GM23338 (cell line): Measurements from ENCODE around the gene SYNPR. TPM values are rescaled to one million over a fixed set of nuclear protein-coding genes. Genes with fewer than 3 reads are reported as not detected.

Source experiments
- ATAC-seq: fragments of 200-7000 bp; cut with Tn5 transposase; 3 replicates; pipeline ENCODE4 v1.9.1; 2020
- DNase-seq: peaks from one replicate; pipeline ENCODE4 v3.0.0-alpha.2; 2015; ENCODE audit warnings: low spot score
- H2AFZ ChIP-seq: fragments of 200-600 bp; sonication (generic); 2 replicates; pipeline ENCODE4 v1.8.0; 2016; ENCODE audit warnings: antibody characterized with exemption, mild to moderate bottlenecking, moderate library complexity
- H3F3A ChIP-seq: fragments of 200-600 bp; sonication (generic); replicated peaks from 2 replicates; pipeline ENCODE4 v1.8.0; 2017; ENCODE audit warnings: antibody characterized with exemption, mixed run types, low read depth
- H3K27ac ChIP-seq: fragments of 200-600 bp; sonication (generic); 2 replicates; pipeline ENCODE4 v1.6.1; 2016; ENCODE audit warnings: low read depth
- H3K27me3 ChIP-seq: fragments of 200-600 bp; sonication (generic); 2 replicates; pipeline ENCODE4 v1.8.0; 2016; ENCODE audit warnings: mild to moderate bottlenecking, mixed run types, moderate library complexity; ENCODE audit not compliant: insufficient read depth
- H3K36me3 ChIP-seq: fragments of 200-600 bp; sonication (generic); 2 replicates; pipeline ENCODE4 v1.8.0; 2016; ENCODE audit warnings: mild to moderate bottlenecking; ENCODE audit not compliant: insufficient read depth
- H3K4me1 ChIP-seq: fragments of 200-600 bp; sonication (generic); 2 replicates; pipeline ENCODE4 v1.8.0; 2016; ENCODE audit warnings: mild to moderate bottlenecking, moderate library complexity; ENCODE audit not compliant: insufficient read depth
- H3K4me2 ChIP-seq: fragments of 200-600 bp; sonication (generic); 2 replicates; pipeline ENCODE4 v1.7.1; 2017; ENCODE audit warnings: mixed run types
- H3K4me3 ChIP-seq: fragments of 200-600 bp; sonication (generic); 2 replicates; pipeline ENCODE4 v1.6.1; 2016; ENCODE audit warnings: mixed run types
- H3K79me2 ChIP-seq: fragments of 200-600 bp; sonication (generic); replicated peaks from 2 replicates; pipeline ENCODE4 v1.8.0; 2017; ENCODE audit warnings: mild to moderate bottlenecking; ENCODE audit not compliant: insufficient read depth
- H3K9me2 ChIP-seq: fragments of 200-600 bp; sonication (generic); 2 replicates; pipeline ENCODE4 v1.8.0; 2017; ENCODE audit not compliant: insufficient read depth
- H4K20me1 ChIP-seq: fragments of 200-600 bp; sonication (generic); replicated peaks from 2 replicates; pipeline ENCODE4 v1.8.0; 2017; ENCODE audit warnings: mild to moderate bottlenecking; ENCODE audit not compliant: insufficient read depth
- H3K27ac Mint-ChIP-seq: 2 replicates; pipeline ENCODE4 v1.8.0; 2020; ENCODE audit warnings: inconsistent platforms, mild to moderate bottlenecking, moderate library complexity, mixed read lengths
- H3K27me3 Mint-ChIP-seq: 3 replicates; pipeline ENCODE4 v1.8.0; 2022; ENCODE audit warnings: low read depth, mild to moderate bottlenecking, moderate library complexity, mixed read lengths, inconsistent platforms; ENCODE audit not compliant: insufficient read depth, poor library complexity
- H3K36me3 Mint-ChIP-seq: 3 replicates; pipeline ENCODE4 v1.8.0; 2021; ENCODE audit warnings: low read depth, mild to moderate bottlenecking, inconsistent platforms, moderate library complexity, mixed read lengths
- H3K4me1 Mint-ChIP-seq: 3 replicates; pipeline ENCODE4 v1.8.0; 2020; ENCODE audit warnings: mild to moderate bottlenecking, inconsistent platforms, mixed read lengths
- H3K4me3 Mint-ChIP-seq: 3 replicates; pipeline ENCODE4 v1.8.0; 2021; ENCODE audit warnings: moderate library complexity, mild to moderate bottlenecking, inconsistent platforms, mixed read lengths
- H3K9me3 Mint-ChIP-seq: 3 replicates; pipeline ENCODE4 v1.8.0; 2020; ENCODE audit warnings: moderate library complexity, mild to moderate bottlenecking, inconsistent platforms, mixed read lengths
- CREB1 ChIP-seq: fragments of 250-450 bp; sonication (Bioruptor Pico); IDR thresholded peaks from 2 replicates; pipeline ENCODE4 v1.5.0; 2020; ENCODE audit warnings: low read depth, mild to moderate bottlenecking, moderate library complexity
- CTCF ChIP-seq, 2 experiments: fragments of 200-600 bp in 1 of 2; sonication (generic) in 1 of 2; conservative IDR thresholded peaks; 2 replicates each; pipeline versions ENCODE4 v1.5.1 to v1.6.1; 2016 to 2017; ENCODE audit warnings: antibody characterized with exemption in 2 of 2, low read depth in 2 of 2, mild to moderate bottlenecking in 2 of 2, moderate library complexity in 1 of 2
- ETS1 ChIP-seq: IDR thresholded peaks from 2 replicates; pipeline ENCODE4 v1.6.1; 2016; ENCODE audit warnings: antibody characterized with exemption
- EZH2 ChIP-seq: fragments of 200-600 bp; sonication (generic); IDR thresholded peaks from one replicate; pipeline ENCODE4 v1.8.0; 2017; ENCODE audit warnings: antibody characterized with exemption, mild to moderate bottlenecking, low read depth; ENCODE audit not compliant: unreplicated experiment
- EZH2phosphoT487 ChIP-seq: fragments of 200-600 bp; sonication (generic); IDR thresholded peaks from one replicate; pipeline ENCODE4 v1.8.1; 2018; ENCODE audit warnings: antibody characterized with exemption; ENCODE audit not compliant: unreplicated experiment
- JUNB ChIP-seq: IDR thresholded peaks from one replicate; pipeline ENCODE4 v1.6.1; 2016; ENCODE audit warnings: antibody characterized with exemption; ENCODE audit not compliant: unreplicated experiment
- NANOG ChIP-seq: IDR thresholded peaks from 2 replicates; pipeline ENCODE4 v1.6.1; 2016; ENCODE audit warnings: antibody characterized with exemption, borderline replicate concordance
- POLR2AphosphoS5 ChIP-seq: IDR thresholded peaks from 2 replicates; pipeline ENCODE4 v1.6.1; 2016; ENCODE audit warnings: antibody characterized with exemption, low read depth
- REST ChIP-seq: IDR thresholded peaks from one replicate; pipeline ENCODE4 v1.6.1; 2018; ENCODE audit warnings: antibody characterized with exemption; ENCODE audit not compliant: unreplicated experiment
- STAT1 ChIP-seq: IDR thresholded peaks from one replicate; pipeline ENCODE4 v1.6.1; 2016; ENCODE audit warnings: antibody characterized with exemption; ENCODE audit not compliant: unreplicated experiment
- ZNF114 ChIP-seq: fragments of 250-450 bp; sonication (Bioruptor Pico); IDR thresholded peaks from 2 replicates; pipeline ENCODE4 v1.5.0; 2020; ENCODE audit warnings: mild to moderate bottlenecking, moderate library complexity
- ZNF331 ChIP-seq: fragments of 250-450 bp; sonication (Bioruptor Pico); IDR thresholded peaks from 2 replicates; pipeline ENCODE4 v1.5.0; 2020; ENCODE audit warnings: low read depth, mild to moderate bottlenecking, moderate library complexity
- ZNF462 ChIP-seq: fragments of 250-450 bp; sonication (Bioruptor Pico); IDR thresholded peaks from 2 replicates; pipeline ENCODE4 v1.5.0; 2020; ENCODE audit warnings: mild to moderate bottlenecking, moderate library complexity
- polyA plus RNA-seq: library from polyadenylated mRNA; unstranded; fragments of >200 nt; fragmentation: Nextera tagmentation; extraction: Ambion mirVana; gene quantifications from 2 replicates; pipeline ENCODE4 v1.2.1, GENCODE V29; 2016
- total RNA-seq: library from RNA; depleted of rRNA; stranded (reverse); fragments of >200 nt; shearing (Covaris generic); gene quantifications from 2 replicates; pipeline ENCODE4 v1.2.3, GENCODE V29; 2014

SYNPR gene
- total and polyA plus RNA-seq, 2 experiments from 2014 or later = 0.38 to 0.55 TPM

- H3K36me3 Mint-ChIP-seq = no peaks in the 10 kb centered on the region
- DNase-seq = no peak
These were observed 104.9 kb downstream of the SYNPR start for GRCh38 chr3:63383040-63383439.

More at GRCh38 chr3:63383040-63383439, 104.9 kb downstream of the SYNPR start:
- Mint-ChIP-seq H3K27ac (no peak overlapping the region), H3K4me3 (no peak overlapping the region), H3K9me3 (no peaks in the 10 kb centered on the region; the same call in 2 of the 3 replicates), H3K27me3 (no peaks in the 10 kb centered on the region), H3K4me1 (peaks cover 8% of the 10 kb centered on the region)
- ATAC-seq = no peak
- H2AFZ ChIP-seq = no peak overlapping the region
- H3K9me2 ChIP-seq = no peaks in the 10 kb centered on the region
- H3K4me3 ChIP-seq = no peak overlapping the region
- no peaks in the 10 kb centered on the region for H3K36me3 ChIP-seq
- H3K4me1 ChIP-seq = peaks cover 6% of the 10 kb centered on the region; the same call in 1 of the 2 replicates
- H4K20me1 ChIP-seq = no peaks in the 10 kb centered on the region
- no peaks in the 10 kb centered on the region for H3K27me3 ChIP-seq
- no peaks in the 10 kb centered on the region for H3K79me2 ChIP-seq
- no peak overlapping the region for H3K27ac ChIP-seq
- TF ChIP-seq REST (no peak), ZNF114 (CRISPR knock-in tag) (no peak), ETS1 (no peak), POLR2AphosphoS5 (no peak), CREB1 (CRISPR knock-in tag) (no peak), ZNF331 (CRISPR knock-in tag) (no peak), STAT1 (no peak), EZH2phosphoT487 (no peak), CTCF (conservative IDR thresholded peaks at IDR 0.05; ENCODE audit: low read depth in 2 of 2) (no peak), ZNF462 (CRISPR knock-in tag) (no peak), JUNB (no peak), NANOG (no peak), EZH2 (no peak)
- H3F3A ChIP-seq = no peaks in the 10 kb centered on the region
- no peak overlapping the region for H3K4me2 ChIP-seq
